ENCODE results near the gene DCLK1. TPM values are rescaled to one million over a fixed set of nuclear protein-coding genes. Genes with fewer than 3 reads are reported as not detected.

The DCLK1 gene
- total and polyA plus RNA-seq, 4 experiments from 2014 or later = not detected

DNA sequence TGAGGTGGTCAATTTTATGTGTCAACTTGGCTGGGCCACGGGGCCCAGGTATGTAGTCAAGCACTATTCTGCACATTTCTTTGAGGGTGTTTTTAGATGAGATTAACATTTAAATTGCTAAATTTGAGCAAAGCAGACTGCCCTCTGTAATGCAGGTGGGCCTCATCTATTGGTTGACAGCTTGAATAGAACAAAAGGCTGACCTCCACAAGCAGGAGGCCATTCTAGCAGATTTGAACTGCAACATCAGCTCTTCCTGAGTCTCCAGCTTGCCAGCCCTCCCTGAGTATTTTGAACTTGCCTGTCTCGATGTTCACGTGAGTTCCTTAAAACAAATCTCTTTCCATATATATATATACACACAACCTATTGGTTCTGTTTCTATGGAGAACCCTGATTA, 134.8 kb downstream of the DCLK1 start:
- ChIA-PET CTCF (ENCODE audit: partially characterized antibody) (no interaction called here), POLR2A (ENCODE audit: partially characterized antibody) (no interaction called here)
- no peaks in the 10 kb centered on the region for H3K27me3 Mint-ChIP-seq
- no peaks in the 10 kb centered on the region for H3K4me1 Mint-ChIP-seq
- intact Hi-C loops (cut with micrococcal nuclease) = no loop called here
- H3K9me3 ChIP-seq (ENCODE audit: control insufficient read depth in 1 of 2, low read length in 2 of 2) = no peaks in the 10 kb centered on the region
- H3K27me3 ChIP-seq (ENCODE audit: insufficient read depth, low read length) = no peaks in the 10 kb centered on the region
- H3K4me1 ChIP-seq (ENCODE audit: insufficient read depth, low read length) = no peaks in the 10 kb centered on the region
- H3K4me3 Mint-ChIP-seq = no peak overlapping the region
- peaks cover 0 to 4% (median 0%) of the 10 kb centered on the region in 8 donors for H3K9me3 Mint-ChIP-seq
- no peaks in the 10 kb centered on the region for H3K36me3 ChIP-seq (ENCODE audit: insufficient read depth, low read length)
- H3K4me3 ChIP-seq (ENCODE audit: low read length in 2 of 2) = no peak overlapping the region
- no peaks in the 10 kb centered on the region for H3K36me3 Mint-ChIP-seq
- H3K27ac ChIP-seq (ENCODE audit: low read depth, low read length) = no peak overlapping the region
- no peak overlapping the region for H3K27ac Mint-ChIP-seq
- no peak for DNase-seq

GRCh38 chr13:35995136-35995535, 136.0 kb downstream of the DCLK1 start:
- no peak overlapping the region for H3K27ac ChIP-seq (ENCODE audit: low read depth, low read length)
- Mint-ChIP-seq H3K27ac (no peak overlapping the region), H3K36me3 (no peaks in the 10 kb centered on the region), H3K4me3 (no peak overlapping the region), H3K9me3 (peaks cover 0 to 4% (median 0%) of the 10 kb centered on the region in 8 donors), H3K27me3 (no peaks in the 10 kb centered on the region), H3K4me1 (no peaks in the 10 kb centered on the region)
- ChIA-PET POLR2A (ENCODE audit: partially characterized antibody) (no interaction called here), CTCF (ENCODE audit: partially characterized antibody) (no interaction called here)
- DNase-seq = no peak
- no peaks in the 10 kb centered on the region for H3K9me3 ChIP-seq (ENCODE audit: control insufficient read depth in 1 of 2, low read length in 2 of 2)
- no peaks in the 10 kb centered on the region for H3K4me1 ChIP-seq (ENCODE audit: insufficient read depth, low read length)
- no peaks in the 10 kb centered on the region for H3K36me3 ChIP-seq (ENCODE audit: insufficient read depth, low read length)
- intact Hi-C loops (cut with micrococcal nuclease) = no loop called here
- H3K27me3 ChIP-seq (ENCODE audit: insufficient read depth, low read length) = no peaks in the 10 kb centered on the region
- no peak overlapping the region for H3K4me3 ChIP-seq (ENCODE audit: low read length in 2 of 2)

GRCh38 chr13:35994131-35994966, 136.8 kb downstream of the DCLK1 start:
- no peaks in the 10 kb centered on the region for H3K27me3 ChIP-seq (ENCODE audit: insufficient read depth, low read length)
- ChIA-PET POLR2A (ENCODE audit: partially characterized antibody) (no interaction called here), CTCF (ENCODE audit: partially characterized antibody) (no interaction called here)
- H3K36me3 ChIP-seq (ENCODE audit: insufficient read depth, low read length) = no peaks in the 10 kb centered on the region
- no peak overlapping the region for H3K4me3 ChIP-seq (ENCODE audit: low read length in 2 of 2)
- intact Hi-C loops (cut with micrococcal nuclease) = no loop called here
- no peaks in the 10 kb centered on the region for H3K36me3 Mint-ChIP-seq
- H3K4me3 Mint-ChIP-seq = no peak overlapping the region
- H3K27me3 Mint-ChIP-seq = no peaks in the 10 kb centered on the region
- no peak overlapping the region for H3K27ac Mint-ChIP-seq
- no peaks in the 10 kb centered on the region for H3K4me1 ChIP-seq (ENCODE audit: insufficient read depth, low read length)
- H3K4me1 Mint-ChIP-seq = no peaks in the 10 kb centered on the region
- DNase-seq = no peak
- no peaks in the 10 kb centered on the region for H3K9me3 ChIP-seq (ENCODE audit: control insufficient read depth in 1 of 2, low read length in 2 of 2)
- H3K27ac ChIP-seq (ENCODE audit: low read depth, low read length) = no peak overlapping the region
- H3K9me3 Mint-ChIP-seq = peaks cover 0 to 4% (median 0%) of the 10 kb centered on the region in 8 donors

GRCh38 chr13:35993686-35994085, 137.5 kb downstream of the DCLK1 start:
- H3K27ac Mint-ChIP-seq = no peak overlapping the region
- H3K9me3 Mint-ChIP-seq = peaks cover 0 to 4% (median 0%) of the 10 kb centered on the region in 8 donors
- intact Hi-C loops (cut with micrococcal nuclease) = no loop called here
- CTCF ChIA-PET (ENCODE audit: partially characterized antibody) = no interaction called here
- DNase-seq = no peak
- no peaks in the 10 kb centered on the region for H3K4me1 Mint-ChIP-seq
- no peaks in the 10 kb centered on the region for H3K27me3 ChIP-seq (ENCODE audit: insufficient read depth, low read length)
- H3K36me3 Mint-ChIP-seq = no peaks in the 10 kb centered on the region
- no peaks in the 10 kb centered on the region for H3K36me3 ChIP-seq (ENCODE audit: insufficient read depth, low read length)
- no peaks in the 10 kb centered on the region for H3K9me3 ChIP-seq (ENCODE audit: control insufficient read depth in 1 of 2, low read length in 2 of 2)
- H3K4me3 ChIP-seq (ENCODE audit: low read length in 2 of 2) = no peak overlapping the region
- no peaks in the 10 kb centered on the region for H3K27me3 Mint-ChIP-seq
- no peaks in the 10 kb centered on the region for H3K4me1 ChIP-seq (ENCODE audit: insufficient read depth, low read length)
- H3K27ac ChIP-seq (ENCODE audit: low read depth, low read length) = no peak overlapping the region
- H3K4me3 Mint-ChIP-seq = no peak overlapping the region
- POLR2A ChIA-PET (ENCODE audit: partially characterized antibody) = no interaction called here

DNA sequence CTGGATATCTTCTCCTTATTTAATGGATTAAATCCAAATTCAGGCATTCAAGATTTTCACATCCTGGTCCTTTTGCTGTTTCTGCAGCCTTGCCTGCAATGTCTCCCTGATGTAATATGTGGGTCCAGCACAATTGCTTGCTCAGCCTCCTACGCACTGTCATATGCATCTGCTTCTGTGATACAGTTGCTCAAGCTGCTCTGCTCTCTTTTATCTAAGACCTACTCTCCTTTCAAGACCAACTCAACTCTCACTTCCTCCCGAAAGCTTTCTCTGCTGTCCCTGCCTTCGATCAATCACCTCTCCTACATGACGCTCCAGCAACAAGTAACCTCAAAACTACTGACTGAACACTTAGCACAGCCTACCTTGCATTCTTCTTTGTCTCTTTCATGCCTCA, 138.2 kb downstream of the DCLK1 start:
- ChIA-PET CTCF (ENCODE audit: partially characterized antibody) (no interaction called here), POLR2A (ENCODE audit: partially characterized antibody) (no interaction called here)
- no peaks in the 10 kb centered on the region for H3K4me1 ChIP-seq (ENCODE audit: insufficient read depth, low read length)
- intact Hi-C loops (cut with micrococcal nuclease) = no loop called here
- H3K27me3 ChIP-seq (ENCODE audit: insufficient read depth, low read length) = no peaks in the 10 kb centered on the region
- Mint-ChIP-seq H3K36me3 (no peaks in the 10 kb centered on the region), H3K27me3 (no peaks in the 10 kb centered on the region), H3K9me3 (peaks cover 0 to 2% (median 0%) of the 10 kb centered on the region in 8 donors), H3K27ac (no peak overlapping the region), H3K4me1 (no peaks in the 10 kb centered on the region), H3K4me3 (no peak overlapping the region)
- no peak for DNase-seq
- no peaks in the 10 kb centered on the region for H3K36me3 ChIP-seq (ENCODE audit: insufficient read depth, low read length)
- no peak overlapping the region for H3K4me3 ChIP-seq (ENCODE audit: low read length in 2 of 2)
- H3K27ac ChIP-seq (ENCODE audit: low read depth, low read length) = no peak overlapping the region
- no peaks in the 10 kb centered on the region for H3K9me3 ChIP-seq (ENCODE audit: control insufficient read depth in 1 of 2, low read length in 2 of 2)

- POLR2A ChIA-PET (ENCODE audit: partially characterized antibody) = no interaction called here
- CTCF ChIA-PET (ENCODE audit: partially characterized antibody) = no interaction called here
- Histone ChIP-seq H3K27ac (ENCODE audit: low read depth, low read length) (no peak overlapping the region), H3K9me3 (ENCODE audit: control insufficient read depth in 1 of 2, low read length in 2 of 2) (no peaks in the 10 kb centered on the region), H3K4me1 (ENCODE audit: insufficient read depth, low read length) (no peaks in the 10 kb centered on the region), H3K27me3 (ENCODE audit: insufficient read depth, low read length) (no peaks in the 10 kb centered on the region), H3K4me3 (ENCODE audit: low read length in 2 of 2) (no peak overlapping the region), H3K36me3 (ENCODE audit: insufficient read depth, low read length) (no peaks in the 10 kb centered on the region)
- Mint-ChIP-seq H3K27ac (peak overlapping the region in 1 of 7 donors; percentile 14), H3K9me3 (peaks cover 0 to 3% (median 0%) of the 10 kb centered on the region in 8 donors), H3K36me3 (no peaks in the 10 kb centered on the region), H3K4me3 (no peak overlapping the region), H3K27me3 (no peaks in the 10 kb centered on the region), H3K4me1 (no peaks in the 10 kb centered on the region)
- no peak for DNase-seq
- intact Hi-C loops (cut with micrococcal nuclease) = no loop called here
Observed at GRCh38 chr13:35990196-35990595, 141.0 kb downstream of the DCLK1 start.

DNA sequence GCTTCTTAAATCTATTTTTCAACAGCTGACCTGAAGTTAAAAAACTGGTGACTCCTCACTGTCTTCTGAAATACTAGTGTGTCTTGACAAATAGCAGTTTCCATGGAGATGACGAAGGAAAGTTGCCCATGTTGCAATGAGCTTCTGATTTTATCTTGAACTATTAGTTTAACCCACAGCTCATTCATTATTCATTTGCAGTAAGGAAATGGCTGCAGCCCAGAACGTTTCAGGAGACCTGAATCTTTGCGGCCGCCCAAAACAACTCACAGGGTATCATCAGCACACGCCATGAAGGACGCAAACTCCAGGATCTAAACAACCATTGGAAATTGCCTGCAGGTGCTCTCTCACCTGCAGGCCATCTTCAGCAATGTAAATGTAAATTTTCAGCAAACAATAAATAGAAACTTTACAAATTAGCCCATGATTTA, 142.5 kb downstream of the DCLK1 start:
- peaks cover 0 to 4% (median 0%) of the 10 kb centered on the region in 8 donors for H3K9me3 Mint-ChIP-seq

More for the DNA sequence above, 142.5 kb downstream of the DCLK1 start:
- intact Hi-C loops (cut with micrococcal nuclease) = no loop called here
- Mint-ChIP-seq H3K4me3 (no peak overlapping the region), H3K27ac (no peak overlapping the region), H3K27me3 (no peaks in the 10 kb centered on the region), H3K36me3 (no peaks in the 10 kb centered on the region), H3K4me1 (no peaks in the 10 kb centered on the region)
- H3K4me1 ChIP-seq (ENCODE audit: insufficient read depth, low read length) = no peaks in the 10 kb centered on the region
- H3K36me3 ChIP-seq (ENCODE audit: insufficient read depth, low read length) = no peaks in the 10 kb centered on the region
- POLR2A ChIA-PET (ENCODE audit: partially characterized antibody) = no interaction called here
- H3K27me3 ChIP-seq (ENCODE audit: insufficient read depth, low read length) = no peaks in the 10 kb centered on the region
- no peak overlapping the region for H3K4me3 ChIP-seq (ENCODE audit: low read length in 2 of 2)
- no peak overlapping the region for H3K27ac ChIP-seq (ENCODE audit: low read depth, low read length)
- H3K9me3 ChIP-seq (ENCODE audit: control insufficient read depth in 1 of 2, low read length in 2 of 2) = no peaks in the 10 kb centered on the region
- CTCF ChIA-PET (ENCODE audit: partially characterized antibody) = interaction anchor here (1.0 kb wide), 1 partner anchor 13 kb away, joined by 3 read pairs; no protein-coding TSS in a partner anchor
- no peak for DNase-seq
